HG02759 (cell line): Measurements from ENCODE around the gene PRR15L.

Source experiments
- ATAC-seq: cut with Tn5 transposase; IDR thresholded peaks from one replicate; pipeline ENCODE4 v1.9.1; 2021; ENCODE audit warnings: mild to moderate bottlenecking, moderate library complexity; ENCODE audit not compliant: unreplicated experiment

PRR15L gene

DNA sequence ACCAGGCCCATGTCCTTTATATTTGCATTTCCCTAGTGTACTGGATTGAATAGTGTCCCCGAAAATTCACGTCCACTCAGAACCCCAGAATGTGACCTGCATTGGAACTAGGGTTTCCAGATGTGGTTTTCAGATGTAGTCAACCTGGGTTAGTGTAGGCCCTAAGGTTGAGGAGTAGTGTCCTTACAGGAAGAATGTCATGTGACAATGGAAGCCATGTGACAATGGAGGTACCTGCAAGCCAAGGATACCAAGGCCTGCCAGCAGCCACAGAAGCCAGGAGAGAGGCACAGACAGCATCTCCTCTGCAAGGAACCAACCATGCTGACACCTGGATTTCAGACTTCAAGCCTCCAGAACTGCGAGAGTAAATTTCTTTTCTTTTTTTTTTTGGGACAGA is 5.2 kb upstream of the PRR15L start:
- no peak for ATAC-seq

GRCh38 chr17:47961406-47961805 is 3.7 kb upstream of the PRR15L start:
- no peak for ATAC-seq

DNA sequence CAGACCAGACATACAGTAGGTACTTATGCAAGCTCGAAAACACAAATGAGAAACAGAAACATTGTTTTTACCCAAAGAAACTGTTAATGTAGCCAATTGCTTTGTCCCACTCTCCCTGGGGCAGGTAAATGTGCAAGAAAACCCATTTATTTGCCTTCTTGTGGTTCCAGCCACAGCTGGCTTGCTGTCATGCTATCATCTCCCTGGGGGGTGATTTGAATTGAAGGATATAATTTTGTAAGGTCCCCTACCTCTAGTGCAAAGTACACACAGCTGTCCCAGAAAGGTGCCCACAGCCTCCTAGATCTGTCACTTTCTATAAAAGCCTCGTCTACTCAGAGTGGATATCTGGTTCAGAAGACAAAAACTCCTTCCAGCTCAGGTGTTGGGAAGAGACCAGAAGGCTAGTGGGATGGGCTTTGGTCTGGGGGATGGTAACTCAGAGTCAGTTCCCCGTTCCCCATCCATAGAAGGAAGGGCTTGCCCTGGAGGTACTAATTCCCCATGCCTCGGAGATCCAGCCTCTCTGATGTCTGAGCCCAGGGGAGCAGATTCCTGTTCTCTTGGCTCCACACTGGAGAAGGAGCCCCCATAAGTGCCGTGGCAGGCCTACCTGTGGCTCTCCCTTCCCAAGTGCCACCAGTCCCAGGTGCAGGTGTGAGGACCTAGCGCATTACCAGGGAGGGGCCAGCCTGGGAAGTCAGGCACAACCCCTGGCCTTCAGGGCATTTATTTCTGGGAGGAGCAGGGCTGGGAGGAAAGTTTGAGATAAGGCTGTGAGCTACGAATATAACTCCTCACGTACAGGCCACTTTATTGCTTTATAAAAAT is 2.4 kb upstream of the PRR15L start:
- ATAC-seq, result no peak

- ATAC-seq, result no peak
Observed at GRCh38 chr17:47956791-47957590, 692 bp downstream of the PRR15L start.

- no peak for ATAC-seq
Observed at GRCh38 chr17:47955497-47956461, 1.9 kb downstream of the PRR15L start.

- ATAC-seq, result no peak
Observed at GRCh38 chr17:47953909-47954308, 3.8 kb downstream of the PRR15L start.

DNA sequence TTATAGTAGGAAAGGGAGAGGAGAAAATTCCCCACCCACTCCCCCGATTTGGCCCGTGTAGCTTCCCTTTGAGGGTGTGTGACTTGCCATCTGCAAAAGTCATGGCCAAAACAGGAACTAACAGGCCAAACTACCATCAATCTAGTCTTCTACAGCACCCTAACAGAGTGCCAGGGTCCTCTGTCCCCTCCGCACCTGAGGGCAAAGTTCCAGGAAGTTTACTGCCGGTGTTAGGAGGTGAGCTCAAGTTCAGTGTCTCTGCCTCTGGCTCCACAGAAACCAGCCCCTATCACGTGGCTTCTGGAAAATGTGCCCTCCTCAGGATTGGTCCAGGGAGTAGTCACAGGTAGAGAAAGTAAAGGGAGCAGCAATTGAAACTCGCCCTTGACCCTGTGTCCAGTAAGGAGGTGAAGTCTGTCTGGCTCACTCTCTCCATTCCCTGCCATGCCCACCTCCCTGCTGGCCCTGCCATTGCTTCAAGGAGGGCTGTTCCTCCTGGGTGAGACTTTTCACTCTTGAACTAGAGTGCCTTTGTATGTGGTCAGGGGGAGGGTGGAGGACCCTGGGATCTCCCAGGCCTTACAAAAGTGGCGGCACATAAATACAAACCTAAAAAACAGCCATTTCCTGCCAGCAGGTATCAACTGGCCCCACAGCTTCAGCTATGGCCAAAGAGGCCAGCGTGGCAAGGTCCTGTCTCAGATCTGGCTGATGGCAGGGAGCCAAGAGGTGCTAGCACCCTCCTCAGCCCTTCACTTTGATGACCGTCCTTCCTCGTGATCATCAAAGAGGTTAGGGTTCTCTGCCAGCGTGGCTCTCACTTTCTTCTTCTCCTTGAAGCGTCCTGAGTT is 5.3 kb downstream of the PRR15L start:
- ATAC-seq, result no peak

DNA sequence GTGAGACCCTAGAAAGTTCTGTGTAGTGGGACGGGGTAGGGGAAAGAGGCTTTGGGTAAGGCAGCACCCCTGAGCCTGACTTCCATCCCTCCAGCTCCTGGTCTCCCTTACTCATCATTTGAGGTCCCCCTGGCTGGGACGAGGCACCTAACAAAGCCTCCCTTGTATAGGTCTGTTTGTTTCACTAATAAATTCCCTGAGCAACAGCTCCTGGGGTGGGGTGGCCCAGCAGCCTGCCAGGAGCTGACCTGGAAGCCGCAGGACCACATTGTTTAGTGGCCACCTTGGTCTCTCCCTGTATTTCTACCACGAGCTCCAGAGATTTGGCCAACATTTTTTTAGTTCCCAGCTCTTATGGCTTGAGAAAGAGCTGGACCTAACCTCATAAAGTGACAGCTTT is 7.2 kb downstream of the PRR15L start:
- no peak for ATAC-seq

- peak; percentile 30 for ATAC-seq
Observed at GRCh38 chr17:47949946-47950345, 7.7 kb downstream of the PRR15L start.

- peak; percentile 69 for ATAC-seq
Observed at GRCh38 chr17:47949197-47949759, 8.4 kb downstream of the PRR15L start.

DNA sequence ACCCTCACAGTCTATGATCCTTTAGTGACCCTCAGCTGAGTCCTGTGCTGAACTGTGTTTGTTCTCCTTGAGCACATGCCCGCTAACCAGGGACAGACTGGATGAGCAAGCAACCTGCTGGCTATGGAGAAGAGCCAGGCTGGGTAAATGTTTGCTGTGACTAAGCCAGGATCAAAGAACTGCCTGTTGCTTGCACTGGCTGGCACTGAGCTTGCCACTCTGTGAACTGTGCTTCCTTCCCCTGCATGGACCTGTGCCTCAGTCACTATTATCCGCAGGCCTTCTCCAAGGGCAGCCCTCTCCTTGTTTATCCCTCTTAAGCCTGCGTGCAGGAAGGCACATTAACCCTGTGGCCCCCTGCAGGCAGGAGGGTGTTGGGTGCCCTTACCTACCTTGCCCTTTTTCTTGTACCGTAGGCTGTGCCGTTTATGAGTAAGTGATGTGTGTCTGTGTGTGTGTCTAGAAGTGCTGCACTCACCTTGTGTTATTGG is 8.9 kb downstream of the PRR15L start:
- no peak for ATAC-seq

DNA sequence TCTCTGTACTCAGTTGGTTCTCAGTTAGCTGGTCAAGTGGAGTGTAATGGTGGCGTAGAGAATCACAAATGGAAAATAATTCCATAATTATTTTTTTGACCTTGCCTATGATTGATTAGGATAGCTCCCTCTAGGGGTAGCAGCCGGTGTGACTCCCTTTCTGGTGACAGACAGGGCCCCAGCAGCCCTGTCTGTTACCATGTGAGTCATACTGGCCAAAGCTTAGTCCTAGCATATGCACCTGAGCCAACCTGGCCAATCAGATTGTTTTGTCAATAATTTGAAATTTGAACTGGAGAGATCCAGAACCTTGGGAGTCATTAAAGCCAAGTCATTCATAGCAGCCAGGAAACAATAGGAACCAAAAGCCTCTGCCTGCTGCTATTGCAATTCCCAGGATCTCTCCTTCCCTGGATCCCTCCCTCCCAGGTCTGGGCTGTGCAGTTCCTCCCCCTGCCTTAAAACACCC is 10.7 kb downstream of the PRR15L start:
- ATAC-seq, result no peak

- no peak for ATAC-seq
Observed at GRCh38 chr17:47946516-47946915, 11.2 kb downstream of the PRR15L start.

DNA sequence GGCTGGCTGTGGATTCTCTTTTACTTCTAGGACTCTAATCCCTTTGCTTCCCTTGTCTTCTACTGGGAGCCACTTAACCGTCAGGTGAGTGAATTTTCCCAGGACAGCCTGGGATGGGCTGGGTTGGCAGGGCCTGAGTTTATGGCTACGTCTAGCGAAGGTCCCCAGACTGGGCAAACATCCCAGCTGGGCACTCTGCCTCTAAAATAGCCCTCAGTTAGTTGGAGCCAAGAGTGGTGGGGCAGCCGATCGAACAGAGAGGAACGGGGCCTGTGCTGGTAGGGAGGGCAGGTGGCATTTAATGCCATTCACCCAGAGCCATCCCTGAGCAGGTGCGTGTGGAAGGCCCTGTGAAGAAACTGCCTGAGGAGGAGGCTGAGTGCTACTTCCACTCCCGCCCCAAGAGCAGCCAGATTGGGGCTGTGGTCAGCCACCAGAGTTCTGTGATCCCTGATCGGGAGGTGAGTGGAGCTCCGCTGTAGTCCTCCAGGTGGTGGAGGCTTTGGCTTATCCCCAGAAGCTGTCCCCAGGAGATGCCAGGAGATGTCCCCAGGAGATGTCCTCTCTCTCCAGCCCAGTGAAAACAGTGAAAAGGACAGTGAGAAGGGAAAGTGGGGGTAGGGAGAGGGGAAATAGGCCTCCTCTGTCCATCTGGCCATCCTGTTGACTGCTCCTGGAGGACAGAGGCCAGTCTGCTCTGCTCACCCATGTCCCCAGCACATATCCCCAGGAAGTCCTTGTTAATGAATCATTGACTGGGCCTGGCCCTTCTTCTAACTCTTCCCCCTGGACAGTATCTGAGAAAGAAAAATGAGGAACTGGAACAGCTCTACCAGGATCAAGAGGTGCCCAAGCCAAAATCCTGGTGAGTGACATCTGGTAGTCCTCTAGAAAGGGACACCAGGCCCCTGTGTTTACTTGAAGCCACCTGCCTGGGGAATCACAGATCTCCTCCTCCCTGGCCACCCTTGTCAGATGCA is 11.9 kb downstream of the PRR15L start:
- ATAC-seq, result no peak

DNA sequence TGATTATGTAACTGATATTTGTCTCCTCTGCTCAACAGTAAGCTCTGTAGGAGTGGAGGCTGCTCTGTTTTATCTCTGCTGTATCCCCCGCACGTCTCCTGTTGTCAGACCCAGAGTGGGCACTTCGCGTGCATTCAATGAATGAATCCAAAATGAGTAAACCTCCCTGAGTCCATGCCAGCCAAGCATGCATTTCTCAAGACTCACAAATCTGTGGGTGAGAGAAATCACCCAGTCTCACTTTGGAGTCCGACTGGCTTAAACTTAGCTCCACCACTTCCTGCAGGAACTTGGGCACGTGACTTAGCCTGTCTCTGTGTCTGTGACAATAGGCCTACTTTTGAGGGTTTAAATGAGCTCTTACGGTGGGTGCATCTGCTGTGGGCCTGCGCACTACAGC is 12.6 kb downstream of the PRR15L start:
- ATAC-seq, result no peak

- no peak for ATAC-seq
Observed at GRCh38 chr17:47942568-47942967, 15.1 kb downstream of the PRR15L start.

DNA sequence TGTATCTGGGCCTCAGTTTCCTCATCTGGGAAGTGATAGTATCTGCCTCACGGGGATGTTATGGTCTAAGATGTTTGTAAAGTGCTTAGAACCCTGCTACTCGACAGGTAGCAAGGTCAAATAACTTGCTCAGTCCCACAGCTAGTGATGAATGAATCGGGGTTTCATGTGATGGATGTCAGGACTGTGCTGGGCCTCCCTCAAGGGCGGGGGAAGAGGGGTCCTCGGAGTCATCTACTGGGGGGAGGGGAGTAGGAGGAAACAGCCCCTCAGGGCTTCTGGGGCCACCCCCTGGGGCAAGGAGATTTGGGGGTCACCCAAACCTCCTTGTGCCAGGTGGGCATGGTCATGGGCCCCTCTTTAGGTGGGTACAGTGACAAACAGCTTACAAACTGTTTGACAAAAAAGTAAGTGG is 15.6 kb downstream of the PRR15L start:
- no peak for ATAC-seq
